ENCODE measurements around the gene ANAPC7. TPM values are rescaled to one million over a fixed set of nuclear protein-coding genes. Genes with fewer than 3 reads are reported as not detected.
A peak's percentile ranks its signal among the peaks of the same experiment; 100 is the strongest.

Gene ANAPC7
- total and polyA plus RNA-seq, 9 of the 15 experiments (the other 6 are each of a cell fraction or from before 2014, with no cell fraction given): 46.7 to 158 (median 109) TPM

DNA sequence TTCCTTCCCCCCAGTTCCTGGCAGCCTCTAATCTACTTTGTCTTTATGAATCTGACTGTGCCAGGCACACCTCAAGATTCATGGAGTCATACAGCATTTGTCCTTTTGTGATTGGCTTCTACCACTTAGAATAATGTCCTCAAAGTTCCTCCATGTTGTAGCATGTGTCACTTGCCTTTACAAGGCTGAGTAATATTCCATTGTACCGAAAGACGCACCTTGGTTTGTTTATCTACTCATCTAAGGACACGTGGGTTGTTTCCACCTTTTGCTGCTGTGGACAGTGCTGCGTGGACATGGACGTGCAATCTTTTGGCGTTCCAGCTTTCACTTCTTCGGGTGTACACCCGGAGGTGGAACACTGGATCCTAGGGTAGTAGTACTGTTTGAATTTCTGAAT, 33.5 kb downstream of the ANAPC7 start:
- no peaks in the 10 kb centered on the region for H3K9me3 ChIP-seq (replicated peaks; ENCODE audit: control insufficient read depth, insufficient read depth, low read depth, low read length)
- no peaks in the 10 kb centered on the region for H3K9me1 ChIP-seq (ENCODE audit: control insufficient read depth, insufficient read depth, low read length)
- no peak overlapping the region for H3K4me3 ChIP-seq
- H2AFZ ChIP-seq (ENCODE audit: low read depth, low read length): no peak overlapping the region
- intact Hi-C loops (cut with micrococcal nuclease) (no loop called here), in situ Hi-C loops (cut with MboI) (loop anchor here (5.0 kb wide), 1 partner anchor 62 kb away; no protein-coding TSS in a partner anchor)
- 85% methylated on average over 8 of the region's 8 CpGs for WGBS (ENCODE audit: insufficient coverage, low coverage, missing lambda C conversion rate)
- peak; percentile 62 for FAIRE-seq
- H3K27me3 ChIP-seq (ENCODE audit: control insufficient read depth in 2 of 2, insufficient read depth in 2 of 2, low read length in 2 of 2): no peaks in the 10 kb centered on the region
- ChIA-PET POLR2A (no interaction called here), CTCF (ENCODE audit: low intra/inter-chr PET ratio) (no interaction called here)
- H3K9ac ChIP-seq (ENCODE audit: insufficient read depth in 1 of 2, low read depth in 2 of 2, low read length in 2 of 2): no peak overlapping the region
- no peak for DNase-seq (ENCODE audit: extremely low read depth in 1 of 4, low spot score in 3 of 4)
- H3K4me1 ChIP-seq (replicated peaks in 1 of 2; ENCODE audit: control insufficient read depth in 2 of 2, insufficient read depth in 2 of 2, low read length in 2 of 2): peaks cover 0 to 6% of the 10 kb centered on the region in 2 experiments; a peak in 2 of 5 replicates
- BruUV-seq (replicated peaks): no TSS peak
- TF ChIP-seq ZBED1 (IDR thresholded peaks at IDR 0.05) (no peak), ZNF146 (CRISPR knock-in tag; IDR thresholded peaks at IDR 0.05; ENCODE audit: unreplicated experiment) (peak; percentile 74)
- no peak overlapping the region for H3K27ac ChIP-seq (ENCODE audit: extremely low read depth, low read depth, low read length)
- no peaks in the 10 kb centered on the region for H3K79me2 ChIP-seq (ENCODE audit: control insufficient read depth, insufficient read depth, low read length)
- no peak overlapping the region for H3K4me2 ChIP-seq (ENCODE audit: insufficient read depth, low read length)
- ATAC-seq: no peak
- no peaks in the 10 kb centered on the region for H4K20me1 ChIP-seq (replicated peaks; ENCODE audit: control insufficient read depth, insufficient read depth, low read length)
- H3K36me3 ChIP-seq (ENCODE audit: control insufficient read depth, insufficient read depth, low read length): peaks cover 50% of the 10 kb centered on the region

- intact Hi-C loops (cut with micrococcal nuclease): no loop called here
- 76% methylated on average over 15 of the region's 15 CpGs for WGBS (ENCODE audit: insufficient coverage, low coverage, missing lambda C conversion rate)
- H3K4me3 ChIP-seq: no peak overlapping the region
- peak overlapping the region; percentile 21; the same call in 1 of the 3 replicates for H3K27ac ChIP-seq (ENCODE audit: extremely low read depth, low read depth, low read length)
- TF ChIP-seq GTF2F1 (IDR thresholded peaks at IDR 0.05; ENCODE audit: low read depth, low read length) (no peak), NBN (IDR thresholded peaks at IDR 0.05; ENCODE audit: low read depth) (no peak), DNMT1 (IDR thresholded peaks at IDR 0.05) (no peak), ZNF133 (CRISPR knock-in tag; IDR thresholded peaks at IDR 0.05) (no peak)
- H3K9me3 ChIP-seq (replicated peaks; ENCODE audit: control insufficient read depth, insufficient read depth, low read depth, low read length): no peaks in the 10 kb centered on the region
- no peak for FAIRE-seq
- CTCF ChIA-PET (ENCODE audit: low intra/inter-chr PET ratio): no interaction called here
- no TSS peak for BruUV-seq (replicated peaks)
- ATAC-seq: no peak; the same call in 2 of the 3 replicates
- H3K9ac ChIP-seq (ENCODE audit: insufficient read depth in 1 of 2, low read depth in 2 of 2, low read length in 2 of 2): peak overlapping the region in 1 of 2 experiments; percentile 56; a peak in 1 of 4 replicates
- H4K20me1 ChIP-seq (replicated peaks; ENCODE audit: control insufficient read depth, insufficient read depth, low read length): no peaks in the 10 kb centered on the region
- no peaks in the 10 kb centered on the region for H3K79me2 ChIP-seq (ENCODE audit: control insufficient read depth, insufficient read depth, low read length)
- peaks cover 23% of the 10 kb centered on the region for H3K36me3 ChIP-seq (ENCODE audit: control insufficient read depth, insufficient read depth, low read length)
- H3K27me3 ChIP-seq (ENCODE audit: control insufficient read depth in 2 of 2, insufficient read depth in 2 of 2, low read length in 2 of 2): no peaks in the 10 kb centered on the region
- no peak overlapping the region for H3K4me2 ChIP-seq (ENCODE audit: insufficient read depth, low read length)
- in situ Hi-C loops (cut with MboI): loop anchor here (5.0 kb wide), 1 partner anchor 65 kb away; no protein-coding TSS in a partner anchor
- POLR2A ChIA-PET: interaction anchor here (0.6 to 0.9 kb wide), 5 partner anchors 8 to 305 kb away, joined by 3 to 7 read pairs (median 3); no protein-coding TSS in a partner anchor
- H2AFZ ChIP-seq (ENCODE audit: low read depth, low read length): peak overlapping the region; percentile 23; the same call in 1 of the 2 replicates
- no peak for DNase-seq (ENCODE audit: extremely low read depth in 1 of 4, low spot score in 3 of 4)
- H3K9me1 ChIP-seq (ENCODE audit: control insufficient read depth, insufficient read depth, low read length): no peaks in the 10 kb centered on the region
- peaks cover 0 to 6% of the 10 kb centered on the region in 2 experiments; a peak in 2 of 5 replicates for H3K4me1 ChIP-seq (replicated peaks in 1 of 2; ENCODE audit: control insufficient read depth in 2 of 2, insufficient read depth in 2 of 2, low read length in 2 of 2)
Observed at GRCh38 chr12:110367181-110367864, 36.2 kb downstream of the ANAPC7 start.
